ENCODE measurements around the gene SLC22A14. TPM values are rescaled to one million over a fixed set of nuclear protein-coding genes. Genes with fewer than 3 reads are reported as not detected.

The SLC22A14 gene
- total RNA-seq, 1 experiment from 2014 or later = not detected

DNA sequence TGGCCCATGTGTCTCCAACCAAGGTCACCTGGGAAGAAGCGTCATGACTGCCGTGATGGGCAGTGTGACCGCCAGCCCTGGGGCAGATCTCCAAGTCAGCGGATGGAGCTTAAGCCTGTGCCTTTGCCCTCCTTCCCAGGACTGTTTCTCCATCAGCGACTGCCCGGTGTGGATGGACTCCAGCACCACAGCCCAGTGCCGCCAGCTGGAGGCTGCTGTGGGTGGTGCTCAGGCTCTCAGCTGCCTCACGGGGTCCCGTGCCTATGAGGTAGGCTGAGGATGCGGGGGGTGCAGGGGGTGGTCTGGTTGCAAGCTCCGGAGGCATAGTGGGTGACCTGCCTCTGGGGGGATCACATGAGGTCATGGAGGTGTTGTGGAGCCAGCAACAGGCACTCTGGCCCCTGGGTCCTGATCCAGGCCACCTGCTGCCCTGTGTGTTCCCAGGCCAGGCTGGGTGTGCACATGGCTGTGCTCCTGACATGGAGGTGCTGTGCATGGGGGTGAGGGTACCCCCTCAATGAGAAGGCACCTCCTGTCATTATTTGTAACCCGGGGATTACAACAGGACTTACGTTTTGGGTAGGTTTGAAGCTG is 83.5 kb downstream of the SLC22A14 start:
- Mint-ChIP-seq H3K9me3 (peaks cover 5 to 10% of the 10 kb centered on the region in 2 experiments; a peak in 4 of 5 replicates), H3K4me1 (no peaks in the 10 kb centered on the region), H3K4me3 (no peak overlapping the region), H3K36me3 (ENCODE audit: insufficient read depth in 1 of 3, low read depth in 3 of 3) (peaks cover 24 to 36% (median 27%) of the 10 kb centered on the region in 3 experiments), H3K27me3 (ENCODE audit: low read depth) (no peaks in the 10 kb centered on the region; the same call in 1 of the 2 replicates), H3K27ac (no peak overlapping the region; a peak in 1 of 7 replicates)
- no peak overlapping the region for H2BK12ac ChIP-seq (ENCODE audit: insufficient read length, low read depth, low read length)
- no peak overlapping the region for H2BK5ac ChIP-seq (ENCODE audit: insufficient read length, low read length)
- no peak for DNase-seq
- no peak overlapping the region for H3T11ph ChIP-seq (ENCODE audit: low read length)
- H4K5ac ChIP-seq (ENCODE audit: insufficient read length, low read depth, low read length) = no peak overlapping the region
- no peak overlapping the region for H3K4me2 ChIP-seq (ENCODE audit: insufficient read depth, insufficient read length, low read length)
- H3K56ac ChIP-seq (ENCODE audit: insufficient read length, low read depth, low read length) = no peak overlapping the region
- H3K14ac ChIP-seq (ENCODE audit: insufficient read depth, low read length) = no peak overlapping the region
- H2BK15ac ChIP-seq (ENCODE audit: low read depth, low read length) = no peak overlapping the region
- no peak overlapping the region for H2AFZ ChIP-seq (ENCODE audit: low read length)
- H3K4ac ChIP-seq (ENCODE audit: low read depth, low read length) = no peak overlapping the region
- WGBS (ENCODE audit: extremely low coverage, insufficient read length, low lambda C conversion rate) = no CpG with 5 or more reads among the region's 13 CpGs
- no peak overlapping the region for H3K18ac ChIP-seq (ENCODE audit: insufficient read length, low read depth, low read length)
- no peak overlapping the region for H3K27ac ChIP-seq (ENCODE audit: insufficient read length, low read depth, low read length)
- no peak overlapping the region for H2BK120ac ChIP-seq (ENCODE audit: low read depth, low read length, poor library complexity, severe bottlenecking)
- TF ChIP-seq CTCF (conservative IDR thresholded peaks at IDR 0.05) = no peak
- H3K79me1 ChIP-seq (ENCODE audit: insufficient read depth, low read depth, low read length, poor library complexity, severe bottlenecking) = no peaks in the 10 kb centered on the region
- H4K91ac ChIP-seq (ENCODE audit: insufficient read length, low read depth, low read length) = no peak overlapping the region
- H4K8ac ChIP-seq (replicated peaks; ENCODE audit: insufficient read length, low read depth, low read length) = no peak overlapping the region
- no peak overlapping the region for H3K9ac ChIP-seq (ENCODE audit: extremely low read depth, insufficient read length, low read length)
- peaks cover 5% of the 10 kb centered on the region for H3K9me3 ChIP-seq (ENCODE audit: control insufficient read depth, low read depth, low read length)
- no peak overlapping the region for H3K23ac ChIP-seq (ENCODE audit: insufficient read length, low read depth, low read length)
- no peaks in the 10 kb centered on the region for H4K20me1 ChIP-seq (ENCODE audit: control insufficient read depth, insufficient read depth, insufficient read length)
- H3K4me1 ChIP-seq (ENCODE audit: insufficient read depth, low read length) = no peaks in the 10 kb centered on the region
- H3K23me2 ChIP-seq (ENCODE audit: insufficient read length, low read depth, low read length, poor library complexity, severe bottlenecking) = no peaks in the 10 kb centered on the region
- H2AK5ac ChIP-seq (ENCODE audit: insufficient read length, low read length) = no peak overlapping the region
- H3K79me2 ChIP-seq (ENCODE audit: insufficient read depth, low read length) = no peaks in the 10 kb centered on the region
- no peak overlapping the region for H2BK20ac ChIP-seq (ENCODE audit: low read depth, low read length, poor library complexity, severe bottlenecking)
- no peaks in the 10 kb centered on the region for H3K27me3 ChIP-seq (ENCODE audit: insufficient read depth, low read length)

All from H9 (cell line).